Measurements from ENCODE around the gene TMEM170A. TPM values are rescaled to one million over a fixed set of nuclear protein-coding genes. Genes with fewer than 3 reads are reported as not detected.

Gene TMEM170A
- total RNA-seq, 1 experiment from 2014 or later = 45.9 TPM

Small RNA genes lying within 50 kb of the gene (small RNA-seq; reads per million reads assigned to genes)
- not detected for gene RF00598

Other genes with a start within 250 kb of the TMEM170A start
- not detected in 2 replicates for gene CTRB1, start 245.7 kb downstream of the TMEM170A start, total RNA-seq (2014; rRNA removed; shearing (Covaris generic); ENCODE audit: low replicate concordance)
- 9.2 and 20.5 TPM in 2 replicates for gene BCAR1, start 213.1 kb downstream of the TMEM170A start, total RNA-seq (2014; rRNA removed; shearing (Covaris generic); ENCODE audit: low replicate concordance)
- gene CFDP1, start 31.2 kb downstream of the TMEM170A start, total RNA-seq (2014; rRNA removed; shearing (Covaris generic); ENCODE audit: low replicate concordance) = 33.5 and 64.0 TPM in 2 replicates
- gene CHST6, start 30.8 kb upstream of the TMEM170A start, total RNA-seq (2014; rRNA removed; shearing (Covaris generic); ENCODE audit: low replicate concordance) = not detected in 2 replicates
- gene CHST5, start 71.4 kb upstream of the TMEM170A start, total RNA-seq (2014; rRNA removed; shearing (Covaris generic); ENCODE audit: low replicate concordance) = 0.76 and 0.97 TPM in 2 replicates
- 15.7 and 31.2 TPM in 2 replicates for gene TMEM231, start 91.6 kb upstream of the TMEM170A start, total RNA-seq (2014; rRNA removed; shearing (Covaris generic); ENCODE audit: low replicate concordance)
- 48.8 and 88.3 TPM in 2 replicates for gene GABARAPL2, start 101.7 kb upstream of the TMEM170A start, total RNA-seq (2014; rRNA removed; shearing (Covaris generic); ENCODE audit: low replicate concordance)
- gene ADAT1, start 158.6 kb upstream of the TMEM170A start, total RNA-seq (2014; rRNA removed; shearing (Covaris generic); ENCODE audit: low replicate concordance) = 58.4 and 97.3 TPM in 2 replicates
- 137 and 158 TPM in 2 replicates for gene KARS1, start 183.0 kb upstream of the TMEM170A start, total RNA-seq (2014; rRNA removed; shearing (Covaris generic); ENCODE audit: low replicate concordance)
- gene TERF2IP, start 183.1 kb upstream of the TMEM170A start, total RNA-seq (2014; rRNA removed; shearing (Covaris generic); ENCODE audit: low replicate concordance) = 50.2 and 72.0 TPM in 2 replicates
- not detected in 2 replicates for gene CPHXL2, start 212.3 kb upstream of the TMEM170A start, total RNA-seq (2014; rRNA removed; shearing (Covaris generic); ENCODE audit: low replicate concordance)
- gene DUXB, start 236.8 kb upstream of the TMEM170A start, total RNA-seq (2014; rRNA removed; shearing (Covaris generic); ENCODE audit: low replicate concordance) = not detected in 2 replicates

All from Karpas-422 (cell line).